SU-DHL-6 (cell line): ENCODE data around the gene FCHO1.

Source experiments
- H2AFZ ChIP-seq: fragments of 200-600 bp; sonication (generic); 2 replicates; pipeline ENCODE4 v1.6.1; 2014; ENCODE audit warnings: low read depth, mild to moderate bottlenecking, moderate library complexity, mixed read lengths, antibody characterized with exemption, low read length; ENCODE audit not compliant: severe bottlenecking
- H3F3A ChIP-seq: fragments of 200-600 bp; shearing (Covaris generic); 2 replicates; pipeline ENCODE4 v1.6.0; 2016; ENCODE audit warnings: antibody characterized with exemption, mild to moderate bottlenecking; ENCODE audit not compliant: insufficient read depth
- H3K27ac ChIP-seq: fragments of 200-600 bp; sonication (generic); 2 replicates; pipeline ENCODE4 v1.5.1; 2016; ENCODE audit warnings: low read depth, mild to moderate bottlenecking, low read length, moderate library complexity, mixed read lengths
- H3K27me3 ChIP-seq: fragments of 200-600 bp; sonication (generic), shearing (Covaris generic); 2 replicates; pipeline ENCODE4 v1.6.0; 2014; ENCODE audit warnings: mild to moderate bottlenecking, low read length
- H3K36me3 ChIP-seq: fragments of 200-600 bp; sonication (generic); 2 replicates; pipeline ENCODE4 v1.6.1; 2014; ENCODE audit warnings: mild to moderate bottlenecking, low read length, mixed read lengths
- H3K4me2 ChIP-seq: fragments of 300-600, 200-600 bp; shearing (Covaris generic), sonication (generic); 2 replicates; pipeline ENCODE4 v1.6.0; 2014; ENCODE audit warnings: low read length, low read depth, mild to moderate bottlenecking; ENCODE audit not compliant: poor library complexity, severe bottlenecking
- H3K4me3 ChIP-seq: fragments of 200-600 bp; sonication (generic); 2 replicates; pipeline ENCODE4 v1.5.1; 2014; ENCODE audit warnings: antibody characterized with exemption, low read length, mild to moderate bottlenecking, mixed read lengths; ENCODE audit not compliant: insufficient read depth, poor library complexity, severe bottlenecking
- H3K79me2 ChIP-seq: fragments of 200-600 bp; sonication (generic); 2 replicates; pipeline ENCODE4 v1.6.1; 2014; ENCODE audit warnings: mild to moderate bottlenecking, low read length, moderate library complexity; ENCODE audit not compliant: insufficient read depth
- H3K9ac ChIP-seq: fragments of 200-600 bp; sonication (generic); 2 replicates; pipeline ENCODE4 v1.7.0; 2014; ENCODE audit warnings: mild to moderate bottlenecking, low read length
- H3K9me2 ChIP-seq: fragments of 200-600 bp; sonication (generic); replicated peaks from 2 replicates; pipeline ENCODE4 v1.6.1; 2014; ENCODE audit warnings: low read length; ENCODE audit not compliant: insufficient read depth
- H3K9me3 ChIP-seq: fragments of 200-600 bp; sonication (generic); 2 replicates; pipeline ENCODE4 v1.6.1; 2014; ENCODE audit warnings: low read length, mixed read lengths; ENCODE audit not compliant: insufficient read depth
- H4K20me1 ChIP-seq: fragments of 200-600 bp; sonication (generic); 2 replicates; pipeline ENCODE4 v1.6.1; 2014; ENCODE audit warnings: low read depth, mild to moderate bottlenecking, antibody characterized with exemption, low read length, moderate library complexity, mixed read lengths
- EZH2phosphoT487 ChIP-seq: fragments of 200-600 bp; sonication (generic), shearing (Covaris generic); conservative IDR thresholded peaks from 2 replicates; pipeline ENCODE4 v1.6.1; 2018; ENCODE audit warnings: mild to moderate bottlenecking, antibody characterized with exemption, low read length, moderate library complexity, mixed read lengths
- TF ChIP-seq, protein P1 (sequence below): fragments of 200-600 bp; sonication (generic); IDR thresholded peaks from one replicate; pipeline ENCODE4 v1.5.1; 2017; ENCODE audit warnings: antibody characterized with exemption, mild to moderate bottlenecking, low read length, moderate library complexity; ENCODE audit not compliant: insufficient read depth, poor library complexity, severe bottlenecking

FCHO1 gene

DNA sequence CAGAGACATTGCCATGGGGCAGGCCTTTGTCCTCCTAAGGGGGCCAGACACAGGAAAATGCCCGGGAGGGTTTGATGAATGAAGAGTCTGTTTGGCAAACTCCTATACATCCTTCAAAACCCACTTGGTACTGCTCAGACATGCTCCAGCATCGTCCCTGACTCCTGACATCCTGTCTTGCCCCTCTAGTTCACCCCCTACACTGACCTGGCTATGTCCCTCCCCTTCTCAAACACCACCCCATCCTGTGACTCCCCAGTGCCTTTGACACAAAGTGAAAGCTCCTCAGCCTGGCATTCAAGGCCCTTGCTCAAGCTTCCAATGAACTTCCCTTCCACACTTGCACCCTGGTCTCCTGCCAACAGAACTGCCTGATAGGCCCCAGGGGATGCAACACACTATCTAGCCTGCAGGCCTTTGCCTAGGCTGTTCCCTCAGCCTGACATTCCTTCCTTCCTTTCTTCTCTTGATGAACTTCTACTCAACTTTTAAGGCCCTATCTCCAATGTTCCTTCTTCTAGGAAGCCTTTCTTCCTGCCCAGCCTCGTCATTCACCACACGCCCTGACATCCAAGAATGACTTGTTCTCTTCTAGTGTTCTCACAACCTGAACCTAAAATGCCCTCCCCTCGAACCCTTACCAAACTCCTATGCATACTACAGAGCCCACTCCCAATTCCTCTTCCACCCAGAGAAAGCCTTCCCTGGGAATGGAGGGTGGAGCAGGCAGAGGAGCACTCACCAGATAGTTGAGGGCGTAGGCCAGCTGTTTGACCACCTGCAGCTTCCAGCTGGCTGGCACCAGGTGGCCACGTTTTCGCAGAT, 84.1 kb downstream of the FCHO1 start:
- Histone ChIP-seq H3K4me3 (no peak overlapping the region), H3K4me2 (no peak overlapping the region), H2AFZ (no peak overlapping the region), H3K9me2 (no peaks in the 10 kb centered on the region), H3K36me3 (no peaks in the 10 kb centered on the region), H3K9ac (no peak overlapping the region), H3F3A (no peaks in the 10 kb centered on the region), H3K79me2 (no peaks in the 10 kb centered on the region), H3K27ac (no peak overlapping the region), H3K9me3 (no peaks in the 10 kb centered on the region), H4K20me1 (no peaks in the 10 kb centered on the region), H3K27me3 (no peaks in the 10 kb centered on the region)
- TF ChIP-seq, protein P1, sequence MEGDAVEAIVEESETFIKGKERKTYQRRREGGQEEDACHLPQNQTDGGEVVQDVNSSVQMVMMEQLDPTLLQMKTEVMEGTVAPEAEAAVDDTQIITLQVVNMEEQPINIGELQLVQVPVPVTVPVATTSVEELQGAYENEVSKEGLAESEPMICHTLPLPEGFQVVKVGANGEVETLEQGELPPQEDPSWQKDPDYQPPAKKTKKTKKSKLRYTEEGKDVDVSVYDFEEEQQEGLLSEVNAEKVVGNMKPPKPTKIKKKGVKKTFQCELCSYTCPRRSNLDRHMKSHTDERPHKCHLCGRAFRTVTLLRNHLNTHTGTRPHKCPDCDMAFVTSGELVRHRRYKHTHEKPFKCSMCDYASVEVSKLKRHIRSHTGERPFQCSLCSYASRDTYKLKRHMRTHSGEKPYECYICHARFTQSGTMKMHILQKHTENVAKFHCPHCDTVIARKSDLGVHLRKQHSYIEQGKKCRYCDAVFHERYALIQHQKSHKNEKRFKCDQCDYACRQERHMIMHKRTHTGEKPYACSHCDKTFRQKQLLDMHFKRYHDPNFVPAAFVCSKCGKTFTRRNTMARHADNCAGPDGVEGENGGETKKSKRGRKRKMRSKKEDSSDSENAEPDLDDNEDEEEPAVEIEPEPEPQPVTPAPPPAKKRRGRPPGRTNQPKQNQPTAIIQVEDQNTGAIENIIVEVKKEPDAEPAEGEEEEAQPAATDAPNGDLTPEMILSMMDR, result no peak
- no peak for TF ChIP-seq EZH2phosphoT487

DNA sequence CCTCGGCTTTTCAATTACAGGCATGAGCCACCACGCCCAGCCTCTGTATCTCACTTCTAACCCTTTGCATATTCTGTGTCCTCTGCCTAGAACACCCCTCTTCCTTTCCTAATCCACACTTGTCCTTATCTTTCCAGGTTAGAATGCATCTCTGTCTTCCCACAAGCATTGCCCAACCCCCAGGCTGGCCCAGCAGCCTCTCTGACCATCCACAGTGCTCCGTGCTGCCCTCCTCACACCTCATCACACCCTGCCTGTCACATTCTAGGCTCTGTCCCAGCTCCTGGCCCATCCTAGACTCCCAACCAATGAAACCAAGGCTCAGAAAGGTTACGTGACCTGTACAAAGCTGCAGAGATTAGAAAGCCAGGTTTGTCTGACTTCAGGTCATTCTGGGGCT, 85.3 kb downstream of the FCHO1 start:
- Histone ChIP-seq H3K27me3 (no peaks in the 10 kb centered on the region), H3K4me3 (no peak overlapping the region), H3K36me3 (no peaks in the 10 kb centered on the region)

DNA sequence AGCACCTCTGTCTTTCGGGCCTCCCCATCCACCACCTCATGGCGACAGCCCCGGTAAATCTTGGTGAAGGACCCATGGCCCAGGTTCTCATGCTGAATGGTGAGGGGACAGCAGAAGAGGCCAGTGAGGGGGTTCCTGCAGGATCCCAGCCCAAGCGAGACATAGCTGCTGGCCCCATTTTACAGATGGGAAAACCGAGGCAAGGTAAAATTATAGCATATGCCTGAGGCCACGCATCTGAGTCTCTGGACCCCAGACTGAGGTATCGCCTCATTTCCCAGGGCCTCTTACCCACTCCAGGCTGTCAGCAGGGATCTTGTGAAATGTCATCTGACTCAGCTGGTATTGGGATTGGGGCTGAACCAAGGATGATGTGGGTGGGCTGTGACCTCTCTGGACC, 86.7 kb downstream of the FCHO1 start:
- no peaks in the 10 kb centered on the region for H3K79me2 ChIP-seq

More for the DNA sequence above, 85.3 kb downstream of the FCHO1 start:
- Histone ChIP-seq H3K79me2 (no peaks in the 10 kb centered on the region), H3K9me3 (no peaks in the 10 kb centered on the region), H3K9ac (no peak overlapping the region), H3K4me2 (no peak overlapping the region), H4K20me1 (no peaks in the 10 kb centered on the region), H3K9me2 (no peaks in the 10 kb centered on the region), H3F3A (no peaks in the 10 kb centered on the region), H2AFZ (no peak overlapping the region), H3K27ac (no peak overlapping the region)
- TF ChIP-seq, protein P1, result no peak
- TF ChIP-seq EZH2phosphoT487, result no peak

More for the DNA sequence above, 86.7 kb downstream of the FCHO1 start:
- Histone ChIP-seq H3F3A (no peaks in the 10 kb centered on the region), H3K27ac (no peak overlapping the region), H4K20me1 (no peaks in the 10 kb centered on the region), H3K4me2 (no peak overlapping the region), H3K9me2 (no peaks in the 10 kb centered on the region), H3K9ac (no peak overlapping the region), H3K4me3 (no peak overlapping the region), H3K36me3 (no peaks in the 10 kb centered on the region), H3K9me3 (no peaks in the 10 kb centered on the region), H2AFZ (no peak overlapping the region), H3K27me3 (no peaks in the 10 kb centered on the region)
- no peak for TF ChIP-seq EZH2phosphoT487
- TF ChIP-seq, protein P1, result no peak
